ENCODE results near the gene ZNF618.

Gene ZNF618

GRCh38 chr9:114001410-114001685 lies 125.2 kb downstream of the ZNF618 start:
- no peak for DNase-seq (ENCODE audit: low read depth in 3 of 3)

DNA sequence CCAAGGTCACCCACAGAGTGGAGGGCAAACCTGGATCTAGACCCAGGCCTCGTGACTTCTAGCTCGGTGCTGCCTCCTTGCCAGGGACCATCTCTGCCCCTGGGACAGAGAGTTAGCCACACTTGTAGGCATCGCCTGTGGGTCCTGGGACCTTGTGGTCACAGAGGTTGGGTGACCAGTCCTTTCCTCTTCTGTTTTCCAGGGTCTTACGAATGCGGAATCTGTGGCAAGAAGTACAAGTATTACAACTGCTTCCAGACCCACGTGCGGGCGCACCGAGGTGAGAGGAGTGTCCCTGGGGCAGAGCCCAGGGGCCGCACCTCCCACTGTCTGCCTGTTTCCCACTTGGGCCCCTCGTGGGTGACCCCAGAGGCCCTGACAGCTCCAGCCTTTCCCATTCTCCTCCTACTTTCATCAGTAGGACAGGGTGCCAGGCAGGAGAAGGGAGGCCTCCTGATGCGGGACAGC lies 125.7 kb downstream of the ZNF618 start:
- DNase-seq (ENCODE audit: low read depth in 3 of 3), result no peak

DNA sequence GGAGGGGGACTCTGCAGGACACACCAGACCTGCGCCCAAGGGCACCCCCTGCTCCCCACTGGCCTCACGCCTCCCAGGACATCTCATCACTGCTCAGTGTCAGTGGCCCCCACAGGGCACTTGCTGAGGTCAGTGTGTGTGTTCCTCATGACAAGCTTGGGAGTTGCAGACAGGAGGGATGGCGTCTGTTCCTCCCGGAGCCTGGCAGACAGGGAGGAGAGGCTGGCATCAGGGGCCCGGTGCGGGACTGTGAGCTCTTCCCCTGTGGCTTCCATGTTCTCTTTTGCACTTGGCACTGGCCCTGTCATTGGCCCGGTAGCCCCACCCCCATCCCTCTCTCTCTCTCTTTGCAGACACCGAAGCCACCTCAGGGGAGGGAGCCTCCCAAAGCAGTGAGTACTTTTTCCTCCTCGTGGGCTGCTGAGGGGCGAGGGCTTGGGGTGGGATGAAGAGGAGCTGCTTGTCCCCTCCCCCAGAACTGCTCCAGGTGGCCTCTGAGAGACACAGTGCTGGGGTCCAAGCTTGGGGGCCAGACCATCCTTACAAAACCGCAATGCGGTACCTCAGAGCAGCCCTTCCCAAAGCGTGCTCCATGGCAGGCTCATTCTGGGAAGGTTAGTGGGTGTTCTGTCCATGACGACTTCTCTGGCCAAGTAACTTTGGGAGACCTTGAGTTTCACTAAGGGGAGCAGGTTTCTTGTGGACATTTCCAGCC lies 126.3 kb downstream of the ZNF618 start:
- no peak for DNase-seq (ENCODE audit: low read depth in 3 of 3)

DNA sequence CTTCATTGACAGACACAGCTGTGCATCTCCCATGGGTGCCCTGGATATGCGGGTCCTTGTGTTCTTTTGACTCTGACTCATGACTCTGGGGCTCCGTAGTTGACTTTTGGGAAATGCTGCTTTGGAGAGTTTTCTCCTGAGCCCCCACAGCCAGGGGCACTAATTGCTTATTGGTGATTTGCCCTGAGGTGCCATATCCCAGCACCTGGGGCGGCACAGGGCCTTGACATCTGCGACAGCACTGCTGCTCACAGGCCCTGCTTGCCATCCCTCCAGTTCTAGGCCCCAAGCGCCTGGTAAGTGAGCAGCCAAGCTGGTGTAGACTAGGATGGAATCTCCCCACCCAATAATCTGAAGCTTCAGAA lies 126.9 kb downstream of the ZNF618 start:
- no peak for DNase-seq (ENCODE audit: low read depth in 3 of 3)

DNA sequence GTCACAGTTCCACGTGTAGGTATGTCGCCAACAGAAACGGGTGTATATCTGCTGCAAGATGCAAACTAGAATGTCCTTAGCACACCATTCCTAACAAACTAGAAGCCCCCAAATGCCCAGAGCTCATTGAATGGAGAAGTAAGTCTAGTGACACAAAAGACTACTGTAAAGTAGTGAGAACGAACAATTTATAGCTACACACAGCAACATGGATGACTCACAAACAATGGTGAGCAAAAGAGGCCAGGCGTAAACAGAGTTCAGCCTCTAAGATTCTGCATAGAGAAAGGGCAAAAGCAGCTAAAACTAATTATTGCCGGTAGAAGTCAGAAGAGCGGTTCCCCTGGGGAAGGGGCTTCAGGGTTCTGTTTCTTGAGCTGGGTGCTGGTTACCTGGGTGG lies 127.2 kb downstream of the ZNF618 start:
- no peak for DNase-seq (ENCODE audit: low read depth in 3 of 3)

DNA sequence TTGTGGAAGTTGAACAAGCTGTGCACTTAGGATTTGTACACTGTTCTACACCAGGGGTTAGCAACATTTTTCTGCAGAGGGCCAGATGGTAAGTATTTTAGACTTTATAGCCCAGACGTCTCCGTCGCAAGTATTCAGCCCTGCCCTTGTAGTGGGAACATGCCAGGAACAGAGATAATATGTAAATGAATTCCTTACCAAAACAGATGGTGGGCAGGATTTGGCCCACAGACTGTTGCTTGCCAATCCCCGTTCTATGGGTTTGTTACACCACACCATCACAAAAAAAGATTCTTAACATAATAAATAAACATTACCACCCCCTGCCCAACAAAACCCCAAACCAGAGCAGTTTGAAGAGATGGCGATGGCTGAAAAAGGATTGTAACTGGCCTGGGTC lies 127.6 kb downstream of the ZNF618 start:
- no peak for DNase-seq (ENCODE audit: low read depth in 3 of 3)

DNA sequence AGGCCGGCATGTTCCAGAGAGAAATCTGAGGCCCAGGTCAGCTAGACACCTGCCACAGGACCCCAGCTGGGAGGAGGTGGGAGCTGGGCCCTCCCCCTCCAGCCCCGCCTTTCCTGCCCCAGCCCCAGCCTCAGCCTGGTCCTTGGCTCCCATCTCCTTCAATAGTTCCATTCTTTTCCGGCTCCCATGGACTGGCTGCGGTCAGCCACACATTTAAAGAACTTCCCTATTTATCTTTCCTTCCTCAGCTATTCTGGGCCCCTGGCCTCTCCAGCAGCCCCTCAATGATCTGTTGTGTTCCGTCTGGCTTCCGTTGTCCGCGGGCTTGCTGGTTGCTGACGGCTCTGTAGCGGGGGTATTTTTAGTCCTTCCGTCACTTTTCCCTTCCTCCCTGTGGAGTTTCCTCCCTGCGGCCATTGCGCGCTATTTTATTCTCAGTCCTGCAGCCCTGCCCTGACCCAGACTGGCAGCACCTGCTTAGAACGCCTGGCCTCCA lies 128.2 kb downstream of the ZNF618 start:
- DNase-seq (ENCODE audit: low read depth in 3 of 3), result no peak

DNA sequence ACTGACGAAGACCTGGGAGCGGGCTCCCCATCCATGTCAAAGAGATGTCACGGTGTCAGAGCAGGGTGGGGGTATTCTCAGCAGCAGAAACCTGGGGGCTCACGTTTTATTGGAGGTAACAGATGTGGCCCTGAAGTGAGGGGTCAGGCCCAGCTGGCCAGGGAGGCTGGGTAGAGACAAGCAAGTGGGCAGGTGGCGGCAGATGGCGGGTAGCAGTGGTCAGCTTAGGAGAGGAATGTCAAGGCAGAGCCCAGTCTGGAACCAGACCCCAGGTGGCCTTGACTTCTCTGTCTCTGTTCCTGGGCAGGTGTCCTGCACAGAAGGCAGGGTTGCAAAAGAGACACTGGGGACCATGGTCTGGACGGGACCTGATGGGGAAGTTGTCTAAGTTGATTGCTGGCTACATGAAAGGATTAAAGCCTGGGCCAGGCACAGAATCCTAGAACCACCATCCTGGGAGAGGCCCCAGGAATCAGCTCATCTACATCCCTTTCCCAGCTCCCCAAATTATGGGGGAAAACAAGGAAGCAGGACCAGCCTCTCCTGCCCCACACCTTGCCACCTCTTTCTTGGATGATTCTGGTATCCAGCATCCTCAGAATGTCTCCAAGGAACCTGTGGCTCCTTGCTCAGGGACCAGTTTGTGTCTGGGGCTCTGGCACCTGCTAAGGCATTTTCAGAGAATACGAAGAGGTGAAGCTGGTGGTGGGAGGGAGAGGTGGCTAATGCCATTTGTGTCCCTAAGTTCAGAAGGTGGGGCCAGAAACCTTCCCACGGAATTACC lies 129.5 kb downstream of the ZNF618 start:
- DNase-seq (ENCODE audit: low read depth in 3 of 3), result no peak

- no peak for DNase-seq (ENCODE audit: low read depth in 3 of 3)
Measured at GRCh38 chr9:114006155-114006550, 130.0 kb downstream of the ZNF618 start.

- DNase-seq (ENCODE audit: low read depth in 3 of 3), result no peak
Measured at GRCh38 chr9:114006931-114007691, 131.0 kb downstream of the ZNF618 start.

DNA sequence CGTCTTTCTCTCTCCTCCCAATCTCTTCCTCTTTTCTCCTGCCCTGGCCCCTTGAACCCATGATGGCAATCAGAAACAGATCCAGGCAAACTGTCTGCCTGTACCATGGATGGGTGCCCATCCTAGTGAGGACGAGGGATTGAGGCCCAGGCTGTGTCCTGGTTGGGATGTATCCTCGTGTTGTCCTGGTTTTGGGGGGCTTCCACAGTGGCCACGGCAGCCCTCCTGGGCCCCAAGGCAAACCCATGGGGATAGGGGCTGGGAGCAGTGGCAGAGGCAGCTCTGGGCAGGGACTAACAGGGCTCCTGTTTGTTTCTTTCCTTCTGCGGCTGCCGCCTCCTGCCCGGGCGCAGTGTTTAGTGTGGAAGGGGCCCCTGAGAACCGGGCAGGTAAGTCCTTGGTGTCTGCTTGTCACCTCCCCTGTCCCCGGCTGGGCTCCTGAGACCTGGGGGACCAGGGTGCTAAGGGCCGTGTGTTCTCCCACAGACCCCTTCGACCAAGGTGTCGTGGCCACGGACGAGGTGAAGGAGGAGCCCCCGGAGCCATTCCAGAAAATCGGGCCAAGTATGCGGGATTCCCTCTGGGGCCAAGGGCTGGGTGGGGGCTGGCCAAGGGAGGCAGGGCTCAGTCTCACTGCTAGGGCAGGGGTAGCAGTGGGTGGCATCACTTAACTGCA lies 132.0 kb downstream of the ZNF618 start:
- no peak for DNase-seq (ENCODE audit: low read depth in 3 of 3)

DNA sequence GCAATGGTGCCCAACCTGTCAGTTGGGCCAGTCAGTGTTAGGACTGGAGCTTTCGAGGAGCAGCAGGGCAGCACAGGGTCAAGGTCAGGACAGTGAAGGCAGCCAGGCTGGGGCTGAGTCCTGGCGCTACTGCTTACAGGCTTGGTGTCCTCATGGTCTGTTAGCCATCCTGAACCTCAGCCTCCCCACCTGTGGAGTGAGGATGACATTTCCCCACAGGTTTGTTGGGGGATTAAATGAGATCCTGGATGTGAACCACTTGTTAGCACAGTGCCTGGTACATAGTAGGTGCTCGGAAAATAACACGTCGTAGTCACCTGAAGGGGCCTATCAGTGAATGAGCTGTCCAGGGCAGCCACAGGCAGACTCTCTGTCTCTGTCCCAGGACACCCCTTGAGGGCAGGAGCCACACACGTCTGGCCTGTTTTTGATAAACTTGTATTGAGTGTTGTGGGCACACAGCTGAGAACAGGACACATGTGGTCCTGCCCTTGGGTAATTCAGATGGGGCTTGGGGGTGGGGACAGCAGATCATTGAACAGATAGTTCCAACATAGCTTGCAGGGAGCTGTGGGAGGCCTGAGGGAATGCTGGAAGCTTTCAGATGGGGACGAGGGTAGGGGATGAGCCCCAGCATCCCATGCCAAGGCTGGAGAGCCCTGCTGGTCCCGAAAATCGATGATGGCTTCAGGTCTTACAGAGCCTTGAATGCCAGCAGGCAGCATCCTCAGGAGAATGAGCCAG lies 132.7 kb downstream of the ZNF618 start:
- no peak for DNase-seq (ENCODE audit: low read depth in 3 of 3)

- DNase-seq (ENCODE audit: low read depth in 3 of 3), result no peak
Measured at GRCh38 chr9:114011313-114011712, 135.2 kb downstream of the ZNF618 start.

DNA sequence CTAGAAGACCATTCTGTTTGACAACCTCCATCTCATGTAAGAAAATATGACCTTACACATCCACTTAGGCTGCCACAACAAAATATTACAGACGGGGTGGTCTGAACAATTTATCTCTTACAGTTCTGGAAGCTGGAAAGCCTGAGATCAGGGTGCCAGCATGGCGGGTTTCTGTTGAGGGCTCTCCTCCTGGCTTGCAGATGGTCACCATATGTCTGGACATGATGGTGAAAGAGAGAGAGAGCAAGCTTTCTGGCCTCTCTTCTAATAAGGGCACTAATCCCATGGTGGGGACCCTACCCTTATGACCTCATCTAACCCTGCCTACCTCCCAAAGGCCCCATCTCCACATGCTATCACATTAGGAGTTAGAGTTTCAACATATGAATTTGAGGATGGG lies 136.0 kb downstream of the ZNF618 start:
- DNase-seq (ENCODE audit: low read depth in 3 of 3), result no peak

GRCh38 chr9:114014044-114014443 lies 137.9 kb downstream of the ZNF618 start:
- no peak for DNase-seq (ENCODE audit: low read depth in 3 of 3)

DNA sequence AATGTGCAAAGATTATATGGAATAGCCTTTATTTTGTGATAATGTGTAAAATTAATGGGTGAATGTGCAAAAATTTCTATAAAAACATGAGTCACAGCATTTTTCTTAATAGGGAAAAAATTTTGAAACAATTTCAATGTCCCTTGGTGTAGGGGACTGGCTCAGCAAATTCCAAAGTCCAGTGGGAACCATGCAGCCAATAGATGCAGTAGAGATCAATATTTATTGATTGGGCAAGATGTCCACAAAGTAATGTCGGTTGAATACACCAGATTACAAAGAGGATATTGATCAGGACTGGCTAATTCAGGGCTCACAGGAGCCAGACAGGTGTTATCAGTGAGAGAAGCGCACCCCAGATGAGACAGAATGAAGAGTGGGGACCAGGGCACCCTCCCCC lies 139.5 kb downstream of the ZNF618 start:
- no peak for DNase-seq (ENCODE audit: low read depth in 3 of 3)

DNA sequence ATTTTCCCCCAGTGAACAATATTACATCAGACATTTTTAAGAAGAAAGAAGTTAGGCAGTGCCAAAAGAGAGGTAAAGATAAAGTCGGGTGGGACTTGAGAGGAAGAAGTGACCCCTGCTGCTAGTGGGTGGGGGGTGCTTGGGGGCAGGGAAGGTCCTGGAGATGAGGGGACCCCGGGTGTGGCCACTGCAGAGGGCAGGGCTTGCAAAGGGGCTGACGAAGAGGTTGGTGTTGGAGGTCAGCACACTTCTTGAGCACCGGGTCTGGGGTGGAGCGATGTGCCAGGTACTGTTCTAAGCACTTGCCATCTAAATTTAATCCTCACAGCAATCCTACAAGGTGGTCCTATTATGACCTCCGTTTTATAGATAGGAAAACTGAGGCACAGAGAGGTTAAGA lies 140.0 kb downstream of the ZNF618 start:
- no peak for DNase-seq (ENCODE audit: low read depth in 3 of 3)

DNA sequence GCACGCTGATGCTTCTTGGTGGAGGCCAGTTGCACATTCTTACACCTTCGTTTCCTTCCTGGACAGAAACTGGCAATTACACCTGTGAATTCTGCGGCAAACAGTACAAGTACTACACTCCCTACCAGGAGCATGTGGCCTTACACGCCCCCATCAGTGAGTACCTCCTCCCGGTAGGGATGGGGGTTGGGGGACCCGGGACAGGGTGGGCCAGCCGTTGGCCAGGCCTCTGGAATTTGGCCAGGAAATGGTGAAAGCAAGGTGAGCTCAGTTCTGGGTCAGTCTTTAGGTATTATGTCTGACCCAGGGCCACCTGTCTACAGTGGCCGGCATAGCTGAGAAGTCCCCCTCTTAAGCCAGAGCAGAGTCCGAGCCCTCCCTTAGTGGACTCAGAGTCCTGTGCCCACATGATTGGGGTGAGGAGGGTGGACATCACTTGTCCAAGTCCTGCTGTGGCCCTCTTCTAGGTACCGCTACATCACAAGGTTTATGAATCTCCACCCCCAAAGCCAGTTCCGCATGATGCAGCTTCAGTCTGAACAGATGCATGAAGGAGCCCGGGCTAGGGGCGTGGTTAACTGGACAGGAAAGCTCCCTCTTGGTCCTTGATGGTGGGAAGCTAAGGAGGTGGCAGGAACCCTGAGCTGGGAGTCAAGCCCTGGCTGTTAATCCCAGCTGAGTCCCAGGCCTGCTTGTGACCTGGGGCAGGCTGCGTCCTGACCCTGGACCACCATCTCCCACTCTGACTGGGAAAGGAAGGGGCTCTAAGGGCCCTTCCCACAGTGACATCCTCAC lies 140.7 kb downstream of the ZNF618 start:
- DNase-seq (ENCODE audit: low read depth in 3 of 3), result no peak

- no peak for DNase-seq (ENCODE audit: low read depth in 3 of 3)
Measured at GRCh38 chr9:114017741-114018715, 141.9 kb downstream of the ZNF618 start.

Data from stimulated activated CD4-positive, alpha-beta T cell treated with anti-CD3 and anti-CD28 coated beads, TNF-alpha, amount 100 ng/mL, for 24 hours (primary cell).